OCI-LY1 (cell line): ENCODE results near the gene PGA4.

ENCODE experiments used
- EZH2 ChIP-seq: fragments of 200-600 bp; sonication (generic), shearing (Covaris generic); IDR thresholded peaks from 2 replicates; pipeline ENCODE4 v1.8.0; 2017; ENCODE audit warnings: borderline replicate concordance, mixed run types, mild to moderate bottlenecking, antibody characterized with exemption, low read length, moderate library complexity, mixed read lengths
- TF ChIP-seq, protein P1 (sequence below): fragments of 200-600 bp; sonication (generic), shearing (Covaris generic); IDR thresholded peaks from 2 replicates; pipeline ENCODE4 v1.5.1; 2017; ENCODE audit warnings: mild to moderate bottlenecking, antibody characterized with exemption, low read length, moderate library complexity, mixed read lengths

- no peak for TF ChIP-seq EZH2
- TF ChIP-seq, protein P1, sequence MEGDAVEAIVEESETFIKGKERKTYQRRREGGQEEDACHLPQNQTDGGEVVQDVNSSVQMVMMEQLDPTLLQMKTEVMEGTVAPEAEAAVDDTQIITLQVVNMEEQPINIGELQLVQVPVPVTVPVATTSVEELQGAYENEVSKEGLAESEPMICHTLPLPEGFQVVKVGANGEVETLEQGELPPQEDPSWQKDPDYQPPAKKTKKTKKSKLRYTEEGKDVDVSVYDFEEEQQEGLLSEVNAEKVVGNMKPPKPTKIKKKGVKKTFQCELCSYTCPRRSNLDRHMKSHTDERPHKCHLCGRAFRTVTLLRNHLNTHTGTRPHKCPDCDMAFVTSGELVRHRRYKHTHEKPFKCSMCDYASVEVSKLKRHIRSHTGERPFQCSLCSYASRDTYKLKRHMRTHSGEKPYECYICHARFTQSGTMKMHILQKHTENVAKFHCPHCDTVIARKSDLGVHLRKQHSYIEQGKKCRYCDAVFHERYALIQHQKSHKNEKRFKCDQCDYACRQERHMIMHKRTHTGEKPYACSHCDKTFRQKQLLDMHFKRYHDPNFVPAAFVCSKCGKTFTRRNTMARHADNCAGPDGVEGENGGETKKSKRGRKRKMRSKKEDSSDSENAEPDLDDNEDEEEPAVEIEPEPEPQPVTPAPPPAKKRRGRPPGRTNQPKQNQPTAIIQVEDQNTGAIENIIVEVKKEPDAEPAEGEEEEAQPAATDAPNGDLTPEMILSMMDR = no peak
Observed at GRCh38 chr11:61259363-61259762, 37.2 kb downstream of the PGA4 start.
